GM23248 (cell line): Measurements from ENCODE around the gene STOX1. TPM values are rescaled to one million over a fixed set of nuclear protein-coding genes. Genes with fewer than 3 reads are reported as not detected.
"Not testable (repeated sequence)": the region's sequence is repeated elsewhere in the genome, so short reads cannot be mapped to it uniquely, and the experiment has no call there.

Experiments used
- DNase-seq: peaks from one replicate; pipeline ENCODE4 v3.0.0-alpha.2; 2015
- H2AFZ ChIP-seq: fragments of 200-600 bp; sonication (generic); 2 replicates; pipeline ENCODE4 v1.6.1; 2016; ENCODE audit warnings: antibody characterized with exemption
- H3F3A ChIP-seq: fragments of 200-600 bp; sonication (generic); 2 replicates; pipeline ENCODE4 v1.6.1; 2016; ENCODE audit warnings: mild to moderate bottlenecking, antibody characterized with exemption, mixed run types; ENCODE audit not compliant: insufficient read depth
- H3K27ac ChIP-seq: fragments of 200-600 bp; sonication (generic); 2 replicates; pipeline ENCODE4 v1.5.1; 2016; ENCODE audit warnings: mild to moderate bottlenecking
- H3K27me3 ChIP-seq: fragments of 200-600 bp; sonication (generic); replicated peaks from 2 replicates; pipeline ENCODE4 v1.6.1; 2016; ENCODE audit warnings: mild to moderate bottlenecking; ENCODE audit not compliant: insufficient read depth
- H3K36me3 ChIP-seq: fragments of 200-600 bp; sonication (generic); 2 replicates; pipeline ENCODE4 v1.6.1; 2016; ENCODE audit warnings: low read depth, mild to moderate bottlenecking
- H3K4me1 ChIP-seq: fragments of 200-600 bp; sonication (generic); 2 replicates; pipeline ENCODE4 v1.6.1; 2016; ENCODE audit warnings: mild to moderate bottlenecking; ENCODE audit not compliant: insufficient read depth
- H3K4me2 ChIP-seq: fragments of 200-600 bp; sonication (generic); one replicate; pipeline ENCODE4 v1.6.1; 2016; ENCODE audit warnings: mild to moderate bottlenecking; ENCODE audit not compliant: unreplicated experiment
- H3K4me3 ChIP-seq: fragments of 200-600 bp; sonication (generic); 2 replicates; pipeline ENCODE4 v1.5.1; 2016; ENCODE audit warnings: mild to moderate bottlenecking
- H3K79me2 ChIP-seq: fragments of 200-600 bp; sonication (generic); 2 replicates; pipeline ENCODE4 v1.6.1; 2016; ENCODE audit warnings: mild to moderate bottlenecking; ENCODE audit not compliant: insufficient read depth
- H3K9ac ChIP-seq: fragments of 200-600 bp; sonication (generic); 2 replicates; pipeline ENCODE4 v1.6.1; 2016; ENCODE audit warnings: mild to moderate bottlenecking
- H3K9me2 ChIP-seq: fragments of 200-600 bp; sonication (generic); 2 replicates; pipeline ENCODE4 v1.6.1; 2016; ENCODE audit warnings: mixed run types, mild to moderate bottlenecking, moderate library complexity; ENCODE audit not compliant: insufficient read depth
- H3K9me3 ChIP-seq: fragments of 200-600 bp; sonication (generic); one replicate; pipeline ENCODE4 v1.6.1; 2017; ENCODE audit warnings: low read depth
- H4K20me1 ChIP-seq: fragments of 200-600 bp; sonication (generic); 2 replicates; pipeline ENCODE4 v1.6.0; 2016; ENCODE audit not compliant: insufficient read depth
- EZH2 ChIP-seq: fragments of 200-600 bp; sonication (generic); IDR thresholded peaks from 2 replicates; pipeline ENCODE4 v1.6.1; 2018; ENCODE audit warnings: antibody characterized with exemption, mild to moderate bottlenecking; ENCODE audit not compliant: insufficient read depth, poor library complexity, severe bottlenecking
- EZH2phosphoT487 ChIP-seq: fragments of 200-600 bp; sonication (generic); IDR thresholded peaks from 2 replicates; pipeline ENCODE4 v1.6.1; 2018; ENCODE audit warnings: antibody characterized with exemption, moderate library complexity, mild to moderate bottlenecking, low read depth; ENCODE audit not compliant: insufficient read depth
- WGBS, 2 experiments: methylation state at CpG; one replicate each; pipeline ENCODE4 v1.1.6; 2015 to 2017; ENCODE audit warnings: low lambda C conversion rate in 2 of 2, low coverage in 1 of 2; ENCODE audit errors: missing lambda C conversion rate in 2 of 2; 5-methylcytosine and 5-hydroxymethylcytosine counted together
- in situ Hi-C: fragments of 300-500 bp; cut with MboI; formaldehyde crosslinking; loops from 2 replicates; pipeline ENCODE4 v1.15.0; 2020
- polyA plus RNA-seq: library from polyadenylated mRNA; unstranded; fragments of >200 nt; fragmentation: Nextera tagmentation; extraction: Ambion mirVana; gene quantifications from 2 replicates; pipeline ENCODE4 v1.2.1, GENCODE V29; 2016
- total RNA-seq: library from RNA; depleted of rRNA; stranded (reverse); fragments of >200 nt; shearing (Covaris generic); gene quantifications from 2 replicates; pipeline ENCODE4 v1.2.3, GENCODE V29; 2014

Gene STOX1
- total and polyA plus RNA-seq, 2 experiments from 2014 or later, result not detected

GRCh38 chr10:68925489-68925888, 98.2 kb downstream of the STOX1 start:
- Histone ChIP-seq H4K20me1 (no peaks in the 10 kb centered on the region), H3K36me3 (peaks cover 29% of the 10 kb centered on the region), H3K9ac (no peak overlapping the region), H3K79me2 (peaks cover 88% of the 10 kb centered on the region), H3K27me3 (no peaks in the 10 kb centered on the region), H3K4me2 (no peak overlapping the region), H3K9me3 (no peaks in the 10 kb centered on the region), H3K9me2 (no peaks in the 10 kb centered on the region), H2AFZ (no peak overlapping the region), H3F3A (peaks cover 11% of the 10 kb centered on the region; the same call in 1 of the 2 replicates), H3K27ac (no peak overlapping the region), H3K4me1 (no peaks in the 10 kb centered on the region), H3K4me3 (no peak overlapping the region)
- 95 to 100% methylated on average over 4 of the region's 4 CpGs for WGBS, 2 experiments
- in situ Hi-C loops, result no loop called here
- no peak for DNase-seq
- no peak for TF ChIP-seq EZH2phosphoT487

DNA sequence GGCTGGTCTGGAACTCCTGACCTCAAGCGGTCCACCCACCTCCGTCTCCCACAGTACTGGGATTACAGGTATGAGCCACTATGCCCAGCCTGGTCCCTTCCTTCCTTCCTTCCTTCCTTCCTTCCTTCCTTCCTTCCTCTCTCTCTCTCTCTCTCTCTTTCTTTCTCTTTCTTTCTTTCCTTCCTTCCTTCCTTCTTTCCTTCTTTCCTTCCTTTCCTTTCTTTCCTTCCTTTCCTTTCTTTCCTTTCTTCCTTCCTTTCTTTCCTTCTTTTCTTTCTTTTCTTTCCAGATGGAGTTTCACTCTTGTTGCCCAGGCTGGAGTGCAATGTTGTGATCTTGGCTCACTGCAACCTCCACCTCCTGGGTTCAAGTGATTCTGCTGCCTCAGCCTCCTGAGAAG, 101.8 kb downstream of the STOX1 start:
- WGBS, 2 experiments, result 95 to 100% methylated on average over 2 of the region's 2 CpGs
- H3K4me2 ChIP-seq, DNase-seq, H3K27ac ChIP-seq, H2AFZ ChIP-seq, H3K27me3 ChIP-seq, H3K9me3 ChIP-seq, H3K9ac ChIP-seq, H3K4me1 ChIP-seq, H4K20me1 ChIP-seq, in situ Hi-C loops, H3F3A ChIP-seq, H3K4me3 ChIP-seq, H3K9me2 ChIP-seq: not testable (repeated sequence)
- peaks cover 19% of the 10 kb centered on the region; the same call in 1 of the 2 replicates for H3K36me3 ChIP-seq
- peaks cover 83% of the 10 kb centered on the region for H3K79me2 ChIP-seq

DNA sequence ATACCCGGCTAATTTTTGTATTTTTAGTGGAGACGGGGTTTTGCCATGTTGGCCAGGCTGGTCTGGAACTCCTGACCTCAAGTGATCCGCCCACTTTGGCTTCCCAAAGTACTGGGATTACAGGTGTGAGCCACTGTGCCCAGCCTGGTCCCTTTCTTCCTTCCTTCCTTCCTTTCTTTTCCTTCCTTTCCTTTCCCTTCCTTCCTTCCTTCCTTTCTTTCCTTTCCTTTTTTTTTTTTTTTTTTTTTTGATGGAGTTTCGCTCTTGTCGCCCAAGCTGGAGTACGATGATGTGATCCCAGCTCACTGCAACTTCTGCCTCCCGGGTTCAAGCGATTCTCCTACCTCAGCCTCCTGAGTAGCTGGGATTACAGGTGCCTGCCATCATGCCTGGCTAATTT, 102.6 kb downstream of the STOX1 start:
- H3K9me3 ChIP-seq, H3K4me2 ChIP-seq, H3K9me2 ChIP-seq, H2AFZ ChIP-seq, H3K4me3 ChIP-seq, H4K20me1 ChIP-seq, H3K4me1 ChIP-seq, H3K27me3 ChIP-seq, DNase-seq, H3K9ac ChIP-seq, in situ Hi-C loops, H3K27ac ChIP-seq, H3F3A ChIP-seq: not testable (repeated sequence)
- Histone ChIP-seq H3K36me3 (peaks cover 21% of the 10 kb centered on the region; the same call in 1 of the 2 replicates), H3K79me2 (peaks cover 81% of the 10 kb centered on the region)
- WGBS, 2 experiments, result 97 to 100% methylated on average over 8 of the region's 8 CpGs

DNA sequence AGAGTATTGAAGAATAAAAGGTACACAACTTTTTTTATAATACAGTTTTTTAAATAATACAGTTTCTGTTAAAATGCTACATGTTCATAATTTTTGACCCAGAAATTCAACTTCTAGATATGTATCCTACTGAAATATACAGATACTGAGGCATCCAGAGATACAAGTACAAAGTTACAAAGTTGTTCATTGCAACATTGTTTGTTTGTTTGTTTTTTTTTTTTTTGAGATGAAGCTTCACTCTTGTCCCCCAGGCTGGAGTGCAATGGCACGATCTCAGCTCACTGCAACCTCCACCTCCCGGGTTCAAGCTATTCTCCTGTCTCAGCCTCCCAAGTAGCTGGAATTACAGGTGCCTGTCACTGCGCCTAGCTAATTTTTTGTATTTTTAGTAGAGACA, 105.5 kb downstream of the STOX1 start:
- Histone ChIP-seq H3K79me2 (peaks cover 63% of the 10 kb centered on the region), H3K36me3 (peaks cover 32% of the 10 kb centered on the region)
- H3K9me3 ChIP-seq, H3K4me2 ChIP-seq, in situ Hi-C loops, H3K4me1 ChIP-seq, H3F3A ChIP-seq, DNase-seq, H3K4me3 ChIP-seq, H4K20me1 ChIP-seq, H2AFZ ChIP-seq, H3K27ac ChIP-seq, H3K27me3 ChIP-seq, H3K9me2 ChIP-seq, H3K9ac ChIP-seq: not testable (repeated sequence)
- 96 to 97% methylated on average over 3 of the region's 3 CpGs for WGBS, 2 experiments

- no peak for DNase-seq
- H3K9ac ChIP-seq, result no peak overlapping the region
- no peaks in the 10 kb centered on the region for H3K9me3 ChIP-seq
- peaks cover 6% of the 10 kb centered on the region for H3F3A ChIP-seq
- no peak overlapping the region for H2AFZ ChIP-seq
- no peak overlapping the region for H3K4me3 ChIP-seq
- no peak overlapping the region for H3K27ac ChIP-seq
- H3K27me3 ChIP-seq, result no peaks in the 10 kb centered on the region
- no peak overlapping the region for H3K4me2 ChIP-seq
- H3K9me2 ChIP-seq, result no peaks in the 10 kb centered on the region
- TF ChIP-seq EZH2phosphoT487 (no peak), EZH2 (no peak)
- H3K4me1 ChIP-seq, result no peaks in the 10 kb centered on the region
- in situ Hi-C loops, result no loop called here
- H3K79me2 ChIP-seq, result peaks cover 68% of the 10 kb centered on the region
- H3K36me3 ChIP-seq, result peaks cover 34% of the 10 kb centered on the region
- no peaks in the 10 kb centered on the region for H4K20me1 ChIP-seq
Measured at GRCh38 chr10:68934994-68935393, 107.7 kb downstream of the STOX1 start.
